HFF-Myc (cell line): ENCODE data around the gene MAST2.

ENCODE experiments used
- DNase-seq: peaks from one replicate; pipeline ENCODE4 v3.0.0-alpha.2; 2011; ENCODE audit warnings: low read depth; ENCODE audit errors: extremely low read depth
- H3K4me3 ChIP-seq: replicated peaks from 2 replicates; pipeline ENCODE4 v1.5.1; 2011; ENCODE audit warnings: low read depth, mild to moderate bottlenecking, control low read depth, low read length
- TF ChIP-seq, protein P1 (sequence below): IDR thresholded peaks from 2 replicates; pipeline ENCODE4 v1.5.1; 2012; ENCODE audit warnings: mild to moderate bottlenecking, low read depth, low read length, control low read depth; ENCODE audit errors: missing control alignments

The MAST2 gene

DNA sequence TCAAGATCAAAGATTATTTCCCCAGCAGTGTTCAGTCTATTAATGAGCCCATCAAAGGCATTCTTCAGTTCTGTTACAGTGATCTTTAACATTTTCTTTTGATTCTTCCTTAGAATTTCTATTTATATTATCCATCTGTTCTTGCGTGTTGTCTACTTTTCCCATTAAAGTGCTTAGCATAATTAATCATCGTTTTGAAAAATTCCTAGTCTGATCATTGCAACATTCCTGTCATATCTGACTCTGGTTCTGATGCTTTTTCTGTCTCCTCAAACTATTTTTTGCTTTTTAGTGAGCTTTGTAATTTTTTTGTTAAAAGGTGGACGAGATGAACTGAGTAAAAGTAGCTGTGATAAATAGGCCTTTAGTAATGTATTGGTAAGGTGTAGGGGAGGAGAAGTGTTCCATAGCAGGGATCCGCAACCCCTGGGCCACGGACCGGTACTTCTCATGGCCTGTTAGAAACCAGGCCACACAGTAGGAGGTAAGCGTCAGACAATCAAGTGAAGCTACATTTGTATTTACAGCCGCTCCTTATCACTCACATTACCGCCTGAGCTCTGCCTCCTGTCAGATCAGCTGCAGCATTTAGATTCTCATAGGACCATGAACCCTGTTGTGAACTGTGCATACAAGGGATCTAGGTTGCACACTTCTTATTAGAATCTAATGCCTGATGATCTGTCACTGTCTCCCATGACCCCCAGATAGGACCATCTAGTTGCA is 165.7 kb downstream of the MAST2 start:
- DNase-seq = no peak
- TF ChIP-seq, protein P1, sequence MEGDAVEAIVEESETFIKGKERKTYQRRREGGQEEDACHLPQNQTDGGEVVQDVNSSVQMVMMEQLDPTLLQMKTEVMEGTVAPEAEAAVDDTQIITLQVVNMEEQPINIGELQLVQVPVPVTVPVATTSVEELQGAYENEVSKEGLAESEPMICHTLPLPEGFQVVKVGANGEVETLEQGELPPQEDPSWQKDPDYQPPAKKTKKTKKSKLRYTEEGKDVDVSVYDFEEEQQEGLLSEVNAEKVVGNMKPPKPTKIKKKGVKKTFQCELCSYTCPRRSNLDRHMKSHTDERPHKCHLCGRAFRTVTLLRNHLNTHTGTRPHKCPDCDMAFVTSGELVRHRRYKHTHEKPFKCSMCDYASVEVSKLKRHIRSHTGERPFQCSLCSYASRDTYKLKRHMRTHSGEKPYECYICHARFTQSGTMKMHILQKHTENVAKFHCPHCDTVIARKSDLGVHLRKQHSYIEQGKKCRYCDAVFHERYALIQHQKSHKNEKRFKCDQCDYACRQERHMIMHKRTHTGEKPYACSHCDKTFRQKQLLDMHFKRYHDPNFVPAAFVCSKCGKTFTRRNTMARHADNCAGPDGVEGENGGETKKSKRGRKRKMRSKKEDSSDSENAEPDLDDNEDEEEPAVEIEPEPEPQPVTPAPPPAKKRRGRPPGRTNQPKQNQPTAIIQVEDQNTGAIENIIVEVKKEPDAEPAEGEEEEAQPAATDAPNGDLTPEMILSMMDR = no peak
- no peak overlapping the region for H3K4me3 ChIP-seq

DNA sequence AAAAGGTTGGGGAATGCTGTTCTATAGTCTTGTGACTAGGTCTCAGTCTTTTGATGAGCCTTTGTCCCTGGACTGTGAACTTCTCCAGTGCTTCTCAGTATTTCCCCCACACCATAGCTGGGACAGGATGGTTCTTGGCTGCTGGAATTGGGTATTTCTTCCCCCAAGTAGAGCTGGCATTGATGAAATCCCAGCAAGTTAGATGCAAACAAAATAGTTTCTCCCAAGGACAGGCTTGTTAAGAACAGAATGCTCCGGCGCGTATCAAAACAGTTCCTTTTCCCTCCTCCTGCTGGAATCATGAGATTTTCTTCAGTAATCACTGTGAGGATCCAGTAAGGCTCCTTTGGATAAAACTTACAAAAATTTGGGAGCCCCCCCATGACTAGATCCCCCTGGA is 166.5 kb downstream of the MAST2 start:
- no peak for DNase-seq
- TF ChIP-seq, protein P1 = no peak
- no peak overlapping the region for H3K4me3 ChIP-seq

DNA sequence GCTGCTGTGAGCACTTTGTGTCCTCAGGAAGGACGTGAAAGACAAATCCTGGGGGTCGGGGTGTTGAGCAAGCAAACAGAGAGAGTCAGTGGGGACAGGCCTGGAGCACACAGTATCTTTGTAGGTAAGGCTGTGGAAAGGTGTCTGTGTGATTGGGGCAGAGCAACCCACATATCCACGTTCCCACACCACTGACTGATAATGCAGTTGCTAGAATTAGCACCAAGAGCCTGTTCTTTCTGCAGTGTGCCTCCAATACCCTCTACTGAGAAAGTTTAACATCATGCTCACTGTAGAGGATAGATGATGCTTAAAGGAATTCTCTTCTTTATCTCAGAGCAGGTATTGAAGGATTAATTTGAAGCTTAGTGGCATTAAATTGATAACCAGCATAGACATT is 167.9 kb downstream of the MAST2 start:
- DNase-seq = no peak
- TF ChIP-seq, protein P1 = no peak
- no peak overlapping the region for H3K4me3 ChIP-seq

DNA sequence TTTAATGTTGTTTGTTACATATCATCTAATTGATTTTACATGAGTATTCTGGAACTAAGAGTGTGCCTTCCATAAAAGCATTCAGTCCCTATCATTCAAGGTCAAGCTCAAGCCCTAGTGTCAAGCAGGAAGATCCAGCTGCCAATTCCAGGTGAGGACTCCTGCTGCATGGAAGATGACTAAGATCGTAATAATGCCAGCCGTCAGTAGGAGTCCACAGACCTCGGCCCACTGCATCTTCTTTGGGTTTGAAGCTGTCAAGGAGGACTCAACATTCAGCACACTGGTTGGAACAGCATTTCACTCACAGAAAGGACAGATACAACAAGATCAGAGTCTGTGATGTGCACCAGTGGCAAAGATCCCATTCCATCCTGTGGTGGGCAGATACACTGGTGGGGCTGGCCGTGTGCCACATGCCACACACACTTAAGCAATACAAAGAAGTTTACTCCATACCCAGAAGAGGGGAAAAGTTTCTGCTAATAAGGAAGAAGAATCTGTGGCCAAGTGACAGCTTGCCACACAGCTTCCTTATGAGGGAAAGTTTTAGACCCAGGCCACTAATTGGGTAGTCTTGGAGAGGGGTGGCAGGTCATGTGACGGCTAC is 168.6 kb downstream of the MAST2 start:
- DNase-seq = no peak
- no peak overlapping the region for H3K4me3 ChIP-seq
- TF ChIP-seq, protein P1 = no peak

DNA sequence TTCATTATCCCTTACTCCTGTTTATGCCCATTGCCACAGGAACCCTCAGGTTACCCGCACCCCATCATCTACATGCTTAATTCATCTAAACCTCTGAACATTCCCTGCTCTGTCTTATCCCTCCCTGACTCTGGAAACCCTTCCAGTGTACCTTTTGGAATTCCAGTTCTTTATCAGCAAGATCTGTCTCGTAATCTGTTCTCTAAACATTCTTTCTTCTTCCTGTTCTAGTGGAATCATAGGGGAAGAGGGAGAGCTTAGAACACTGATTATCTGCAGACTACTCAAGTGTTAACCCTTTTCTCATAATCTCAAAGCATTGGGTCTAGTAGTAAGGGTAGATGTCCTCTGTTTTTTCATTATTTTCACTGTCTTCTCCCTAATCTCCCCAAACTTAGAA is 169.2 kb downstream of the MAST2 start:
- no peak overlapping the region for H3K4me3 ChIP-seq
- TF ChIP-seq, protein P1 = no peak
- no peak for DNase-seq

DNA sequence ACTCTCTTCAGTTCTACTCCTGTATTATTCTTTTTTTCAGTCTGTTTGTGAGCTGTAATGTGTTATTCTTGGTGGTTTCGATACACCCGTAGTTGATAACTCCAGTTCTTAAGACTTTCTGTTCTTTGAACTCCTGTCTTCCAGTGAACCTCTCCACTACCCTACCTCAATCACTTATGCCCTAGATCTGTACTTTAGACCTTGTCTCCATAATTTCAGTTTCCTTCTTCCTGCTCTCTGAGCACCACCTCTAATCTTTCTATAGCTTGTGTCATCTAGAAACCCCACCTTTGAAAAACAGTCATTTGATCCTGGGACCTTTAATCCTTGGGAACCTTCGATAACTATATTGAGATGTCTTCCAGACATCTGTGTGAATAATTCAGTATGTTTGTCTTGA is 169.7 kb downstream of the MAST2 start:
- no peak for DNase-seq
- no peak overlapping the region for H3K4me3 ChIP-seq
- TF ChIP-seq, protein P1 = no peak
